Body of pancreas (tissue), 4 donors: ENCODE data around the gene C20orf141.

Experiments
- POLR2A ChIP-seq, 3 donors: fragments of 450-650 bp; IDR thresholded peaks; one replicate each; pipeline ENCODE4 v1.6.1; 2016; ENCODE audit warnings: antibody characterized with exemption in 3 of 3, mild to moderate bottlenecking in 2 of 3
- TF ChIP-seq, protein P1 (sequence below), 7 experiments: fragments of 450-650 bp in 4 of 7; fragments of 200-600 bp in 3 of 7; sonication (generic) in 3 of 7; IDR thresholded peaks; one replicate each; pipeline ENCODE4 v1.5.1; 2016 to 2019; ENCODE audit warnings: antibody characterized with exemption in 7 of 7

DNA sequence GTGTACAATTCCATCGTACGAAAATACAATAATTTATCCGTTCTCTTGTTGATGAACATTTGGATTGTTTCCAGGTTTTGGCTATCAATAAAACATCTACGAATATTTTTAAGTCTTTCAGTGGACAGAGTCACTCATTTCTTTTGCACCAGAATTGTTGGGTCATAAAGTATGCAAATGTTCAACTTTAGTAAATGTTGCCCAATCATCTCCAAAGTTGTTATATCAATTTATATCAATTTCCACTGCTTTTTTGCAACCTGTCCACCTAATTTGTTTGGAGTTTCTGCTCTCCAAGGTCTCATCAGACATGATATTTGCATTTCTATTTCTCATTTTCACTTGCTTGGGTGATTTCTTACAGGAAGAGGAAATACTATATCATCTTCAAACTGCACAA, 11.9 kb downstream of the C20orf141 start:
- TF ChIP-seq POLR2A (IDR thresholded peaks at IDR 0.05): no peak
- TF ChIP-seq, protein P1, sequence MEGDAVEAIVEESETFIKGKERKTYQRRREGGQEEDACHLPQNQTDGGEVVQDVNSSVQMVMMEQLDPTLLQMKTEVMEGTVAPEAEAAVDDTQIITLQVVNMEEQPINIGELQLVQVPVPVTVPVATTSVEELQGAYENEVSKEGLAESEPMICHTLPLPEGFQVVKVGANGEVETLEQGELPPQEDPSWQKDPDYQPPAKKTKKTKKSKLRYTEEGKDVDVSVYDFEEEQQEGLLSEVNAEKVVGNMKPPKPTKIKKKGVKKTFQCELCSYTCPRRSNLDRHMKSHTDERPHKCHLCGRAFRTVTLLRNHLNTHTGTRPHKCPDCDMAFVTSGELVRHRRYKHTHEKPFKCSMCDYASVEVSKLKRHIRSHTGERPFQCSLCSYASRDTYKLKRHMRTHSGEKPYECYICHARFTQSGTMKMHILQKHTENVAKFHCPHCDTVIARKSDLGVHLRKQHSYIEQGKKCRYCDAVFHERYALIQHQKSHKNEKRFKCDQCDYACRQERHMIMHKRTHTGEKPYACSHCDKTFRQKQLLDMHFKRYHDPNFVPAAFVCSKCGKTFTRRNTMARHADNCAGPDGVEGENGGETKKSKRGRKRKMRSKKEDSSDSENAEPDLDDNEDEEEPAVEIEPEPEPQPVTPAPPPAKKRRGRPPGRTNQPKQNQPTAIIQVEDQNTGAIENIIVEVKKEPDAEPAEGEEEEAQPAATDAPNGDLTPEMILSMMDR (IDR thresholded peaks at IDR 0.05): no peak
